COLO668 (cell line): ENCODE measurements around the gene CDIPT.
A peak's percentile ranks its signal among the peaks of the same experiment; 100 is the strongest.
"Not testable (repeated sequence)": the region's sequence is repeated elsewhere in the genome, so short reads cannot be mapped to it uniquely, and the experiment has no call there.

Experiments used
- DNase-seq: peaks from one replicate; lab custom pipeline; 2025; ENCODE audit not compliant: unreplicated experiment; lab: John Stamatoyannopoulos, UW

The CDIPT gene

DNA sequence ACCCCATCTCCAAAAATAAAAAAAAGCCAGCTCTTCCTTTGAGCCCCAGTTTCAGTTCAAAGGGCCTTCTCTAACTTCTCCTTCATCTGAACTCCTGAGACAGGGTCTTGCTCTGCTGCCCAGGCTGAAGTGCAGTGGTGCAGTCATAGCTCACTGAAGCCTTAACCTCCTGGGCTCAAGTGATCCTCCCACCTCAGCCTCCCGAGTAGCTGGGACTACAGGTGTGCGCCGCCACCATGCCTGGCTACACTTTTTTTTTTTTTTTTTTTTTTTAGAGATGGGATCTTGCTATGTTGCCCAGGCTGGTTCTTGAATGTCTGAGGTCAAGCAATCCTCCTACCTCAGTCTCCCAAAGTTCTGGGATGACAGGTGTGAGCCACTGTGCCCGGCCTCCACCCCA is 29.8 kb downstream of the CDIPT start:
- DNase-seq: not testable (repeated sequence)

DNA sequence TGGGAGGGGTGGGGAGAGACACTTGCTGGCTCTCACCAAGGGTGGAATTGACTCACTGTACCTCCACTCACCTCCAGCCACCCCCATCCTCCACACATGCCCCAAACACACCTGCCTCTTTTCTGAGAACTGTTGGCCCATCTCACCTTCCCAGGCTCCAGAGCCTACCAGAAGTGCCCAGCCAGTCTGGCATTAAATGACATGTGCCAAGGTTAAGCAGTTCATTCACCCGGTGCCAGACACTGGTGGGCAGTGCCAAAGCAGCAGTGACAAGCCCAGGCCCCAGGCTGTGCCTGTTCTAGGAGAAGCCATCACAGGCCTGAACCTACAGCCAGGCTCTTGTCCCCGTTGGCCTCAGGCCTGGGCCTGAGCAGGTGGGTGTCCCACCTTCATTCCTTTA is 31.5 kb downstream of the CDIPT start:
- no peak for DNase-seq

DNA sequence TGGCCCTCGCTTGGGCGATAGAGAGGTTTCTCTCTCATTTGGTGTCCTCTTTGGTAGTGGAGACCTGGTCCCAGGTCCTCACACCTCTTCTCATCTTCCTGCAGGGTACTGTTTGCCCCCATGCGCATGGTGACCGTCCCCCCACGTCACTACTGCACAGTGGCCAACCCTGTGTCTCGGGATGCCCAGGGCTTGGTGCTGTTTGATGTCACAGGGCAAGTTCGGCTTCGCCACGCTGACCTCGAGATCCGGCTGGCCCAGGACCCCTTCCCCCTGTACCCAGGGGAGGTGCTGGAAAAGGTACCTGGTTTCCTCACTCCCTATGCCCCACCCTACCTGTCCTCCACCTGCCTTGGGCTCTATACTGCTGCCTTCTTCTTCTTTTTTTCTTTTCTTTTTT is 32.3 kb downstream of the CDIPT start:
- no peak for DNase-seq

DNA sequence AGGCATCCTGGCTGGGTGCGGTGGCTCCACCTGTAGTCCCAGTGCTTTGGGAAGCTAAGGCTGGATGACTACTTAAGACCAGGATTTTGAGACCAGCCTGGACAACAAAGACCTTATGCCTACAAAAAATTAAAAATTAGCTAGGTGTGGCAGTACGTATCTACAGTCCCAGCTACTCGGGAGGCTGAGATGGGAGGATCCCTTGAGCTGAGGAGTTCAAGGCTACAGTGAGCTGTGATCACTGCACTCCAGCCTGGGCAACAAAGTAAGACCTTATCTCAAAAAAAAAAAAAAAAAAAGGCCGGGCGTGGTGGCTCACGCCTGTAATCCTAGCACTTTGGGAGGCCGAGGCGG is 36.7 kb downstream of the CDIPT start:
- DNase-seq: no peak

DNA sequence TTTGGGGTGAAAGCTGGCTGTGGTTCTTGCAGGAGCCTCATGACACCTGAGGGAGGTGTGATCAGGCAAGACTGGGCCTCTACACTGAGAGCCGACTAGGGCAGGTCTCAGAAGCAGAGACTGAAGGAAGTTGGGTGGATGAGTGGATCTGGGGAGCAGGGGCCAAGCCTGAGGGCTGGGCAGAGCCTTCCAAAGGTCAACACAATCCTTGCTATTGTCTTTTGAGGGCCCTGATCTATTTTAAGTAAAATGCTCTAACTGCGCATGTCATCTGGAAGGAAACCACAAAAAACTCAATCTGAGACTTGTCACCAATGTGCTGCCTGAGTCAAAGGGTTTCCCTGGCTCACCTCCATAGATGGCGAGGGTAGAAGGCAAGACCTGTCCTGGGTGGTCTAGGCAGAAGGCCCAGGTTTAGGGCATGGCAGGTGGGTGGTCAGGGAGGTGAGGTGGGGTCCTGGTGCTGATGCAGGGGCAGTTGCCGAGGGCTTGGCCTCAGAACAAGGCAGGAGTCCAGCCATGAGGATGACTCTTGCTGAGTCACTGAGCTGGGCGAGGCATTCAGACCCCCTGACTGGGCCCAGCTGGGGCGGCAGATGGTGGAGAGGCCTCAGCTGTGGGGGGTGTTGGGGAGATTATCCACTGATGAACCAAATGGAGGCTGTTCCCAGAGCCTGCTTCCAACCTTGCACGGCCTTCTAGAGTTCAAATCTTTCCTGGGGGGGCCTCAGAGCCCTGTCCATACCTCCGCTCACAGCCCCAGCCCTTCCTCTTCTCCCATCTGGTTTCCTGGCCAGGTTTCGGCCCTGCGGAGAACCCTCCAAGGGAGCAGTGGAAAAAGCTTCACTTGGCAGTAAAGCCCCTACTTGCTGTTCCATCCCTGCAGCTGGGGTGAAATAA is 37.6 kb downstream of the CDIPT start:
- DNase-seq: no peak

DNA sequence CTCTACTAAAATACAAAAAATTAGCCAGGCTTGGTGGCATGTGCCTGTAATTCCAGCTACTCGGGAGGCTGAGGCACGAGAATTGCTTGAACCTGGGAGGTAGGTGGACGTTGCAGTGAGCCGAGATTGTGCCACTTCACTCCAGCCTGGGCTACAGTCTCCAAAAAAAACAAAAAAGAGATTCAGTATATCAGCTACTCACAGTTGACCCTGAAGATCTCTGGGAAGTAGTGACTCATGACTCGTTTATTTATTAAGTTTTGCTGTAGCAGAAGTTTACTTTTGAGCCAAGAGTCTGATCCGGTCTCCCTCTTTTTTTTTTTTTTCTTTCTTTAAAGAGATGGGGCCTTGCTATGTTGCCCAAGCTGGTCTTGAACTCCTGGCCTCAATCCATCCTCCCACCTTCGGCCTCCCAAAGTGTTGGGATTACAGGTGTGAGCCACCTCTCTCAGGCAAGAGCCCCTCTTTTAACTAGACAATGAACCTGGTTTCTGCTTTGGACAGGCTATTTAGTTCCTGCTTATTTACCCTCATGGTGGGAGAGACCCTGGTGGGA is 38.4 kb downstream of the CDIPT start:
- no peak for DNase-seq

DNA sequence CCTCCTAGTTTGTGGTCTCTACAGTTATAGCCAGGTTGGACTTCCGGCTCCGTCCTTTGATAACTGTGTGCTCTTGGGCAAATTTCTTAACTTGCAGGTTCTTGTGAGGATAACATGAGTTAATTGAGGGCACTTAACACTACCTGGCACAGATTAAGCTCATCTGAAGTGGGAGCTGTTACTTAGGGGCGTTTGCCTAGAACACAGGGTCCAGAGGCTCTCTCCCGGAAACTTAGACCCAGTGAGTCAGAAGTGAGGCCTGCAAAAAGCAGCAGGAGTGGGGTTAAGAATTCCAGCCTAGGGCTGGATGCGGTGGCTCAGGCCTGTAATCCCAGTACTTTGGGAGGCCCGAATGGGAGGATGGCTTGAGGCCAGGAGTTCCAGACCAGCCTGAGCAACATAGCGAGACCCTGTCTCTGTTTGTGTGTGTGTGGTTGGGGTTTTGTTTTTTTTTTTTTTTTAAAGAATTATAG is 41.3 kb downstream of the CDIPT start:
- no peak for DNase-seq

DNA sequence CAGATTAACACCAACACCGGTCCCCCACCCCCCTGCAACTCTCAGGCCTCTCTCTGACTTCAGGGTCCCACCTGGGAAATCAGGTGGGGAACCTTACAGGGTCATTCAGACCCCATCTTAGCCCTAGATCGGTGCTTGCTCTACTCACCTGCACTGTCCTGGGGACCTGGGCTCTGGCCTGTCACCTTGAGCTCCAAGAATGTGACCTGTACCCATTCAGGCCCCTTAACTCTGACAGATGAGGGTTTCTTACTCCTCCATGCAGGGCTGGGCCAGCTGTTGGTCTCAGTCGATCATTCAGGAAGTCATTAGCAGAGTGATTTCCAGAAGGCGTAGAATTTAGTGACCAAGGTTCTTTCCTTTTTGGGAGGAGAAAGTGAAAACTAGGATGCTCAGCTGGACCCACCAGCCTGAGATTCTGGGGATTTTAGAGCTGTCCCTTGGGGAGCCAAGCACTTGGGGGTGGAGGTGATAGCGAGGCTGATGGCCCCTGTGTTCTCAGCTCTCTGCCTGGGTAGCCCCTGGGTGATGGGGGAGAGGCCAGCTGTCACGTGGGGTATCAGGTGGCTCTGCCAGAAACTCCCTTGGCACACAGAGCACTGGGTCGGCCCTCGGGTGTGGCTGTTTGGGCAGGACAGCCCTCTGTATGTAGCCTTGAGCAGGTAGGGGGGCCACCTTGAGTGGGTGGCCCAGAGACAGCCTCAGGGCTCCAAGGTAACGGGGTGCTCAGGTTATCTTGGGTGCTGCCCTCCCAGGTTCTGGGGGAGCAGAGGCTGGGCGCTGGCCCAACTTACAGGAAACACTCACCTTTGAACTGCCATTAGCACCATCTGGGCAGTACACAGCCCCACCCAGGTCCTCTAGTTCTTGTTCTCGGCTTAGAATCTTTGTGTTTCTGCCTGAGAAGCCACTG is 42.0 kb downstream of the CDIPT start:
- peak; percentile 44 for DNase-seq

DNA sequence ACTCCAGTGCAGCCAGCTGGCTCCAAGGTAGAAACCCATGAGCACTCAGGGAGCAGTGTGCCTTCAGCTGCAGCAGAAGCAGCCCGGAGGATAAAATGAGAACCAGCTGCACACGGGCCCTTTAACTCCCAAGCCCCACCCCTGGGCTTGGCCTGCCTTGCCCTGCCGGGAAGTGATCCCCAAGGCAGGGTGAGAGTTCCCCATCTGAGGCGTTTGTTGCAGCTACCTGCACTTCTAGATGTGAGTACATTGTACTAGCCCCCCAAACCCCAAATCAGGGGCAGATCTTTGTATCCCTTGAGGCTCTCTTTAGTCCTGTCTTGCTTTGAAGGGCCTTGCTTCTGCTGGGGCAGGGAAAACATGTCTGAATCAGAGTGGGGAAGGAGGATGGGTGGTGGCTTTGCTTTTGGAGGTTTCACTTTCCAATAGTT is 42.7 kb downstream of the CDIPT start, which contains the start of gene MVP:
MVP (plus strand) TSS at position 192 of the 431 bp plus-strand sequence. CDS start 10,088 bp downstream, outside the sequence.
- DNase-seq: peak; percentile 75

DNA sequence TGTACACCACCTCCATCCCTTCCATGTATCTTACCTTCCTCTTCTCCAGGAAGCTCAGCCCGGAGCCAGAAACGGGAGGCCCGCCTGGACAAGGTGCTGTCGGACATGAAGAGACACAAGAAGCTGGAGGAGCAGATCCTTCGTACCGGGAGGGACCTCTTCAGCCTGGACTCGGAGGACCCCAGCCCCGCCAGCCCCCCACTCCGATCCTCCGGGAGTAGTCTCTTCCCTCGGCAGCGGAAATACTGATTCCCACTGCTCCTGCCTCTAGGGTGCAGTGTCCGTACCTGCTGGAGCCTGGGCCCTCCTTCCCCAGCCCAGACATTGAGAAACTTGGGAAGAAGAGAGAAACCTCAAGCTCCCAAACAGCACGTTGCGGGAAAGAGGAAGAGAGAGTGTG is 43.5 kb downstream of the CDIPT start:
- peak; percentile 15 for DNase-seq

DNA sequence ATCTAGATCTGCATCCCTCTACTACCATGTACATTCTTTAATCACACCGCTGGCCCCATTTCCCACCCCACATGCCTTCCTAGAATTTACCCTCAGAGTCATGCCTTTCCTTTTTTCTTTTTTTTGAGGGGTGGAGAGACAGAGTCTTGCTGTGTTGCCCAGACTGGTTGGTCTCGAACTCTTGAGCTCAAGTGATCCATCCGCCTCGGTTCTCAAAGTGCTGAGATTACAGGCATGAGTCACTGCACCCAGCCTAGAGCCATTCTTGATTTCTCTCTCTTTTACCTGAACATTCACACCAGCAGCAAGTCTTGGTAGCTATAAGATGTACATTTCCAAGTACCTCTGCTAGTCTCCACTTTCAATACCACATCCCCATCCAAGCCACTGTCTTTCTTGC is 44.9 kb downstream of the CDIPT start:
- no peak for DNase-seq

DNA sequence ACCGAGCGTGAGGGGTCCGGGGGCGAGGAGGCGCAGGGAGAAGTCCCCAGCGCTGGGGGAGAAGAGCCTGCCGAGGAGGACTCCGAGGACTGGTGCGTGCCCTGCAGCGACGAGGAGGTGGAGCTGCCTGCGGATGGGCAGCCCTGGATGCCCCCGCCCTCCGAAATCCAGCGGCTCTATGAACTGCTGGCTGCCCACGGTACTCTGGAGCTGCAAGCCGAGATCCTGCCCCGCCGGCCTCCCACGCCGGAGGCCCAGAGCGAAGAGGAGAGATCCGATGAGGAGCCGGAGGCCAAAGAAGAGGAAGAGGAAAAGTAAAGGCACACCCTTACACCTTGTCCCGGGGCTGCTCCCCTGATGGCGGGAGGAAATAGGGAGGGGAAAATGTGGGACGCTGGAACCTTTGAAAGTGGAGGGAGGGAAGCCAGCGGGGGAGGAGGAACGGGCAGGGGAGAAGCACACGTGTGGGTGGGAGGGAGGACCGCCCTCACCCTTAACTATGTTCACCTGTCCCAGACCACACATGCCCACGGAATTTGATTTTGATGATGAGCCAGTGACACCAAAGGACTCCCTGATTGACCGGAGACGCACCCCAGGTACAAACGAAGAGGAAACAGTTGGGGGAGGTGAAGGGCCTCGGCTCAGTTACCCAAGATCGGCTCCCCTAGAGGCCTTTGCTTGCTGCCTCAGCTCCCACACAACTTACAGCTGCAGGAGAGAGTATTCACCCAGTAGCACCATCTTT is 46.2 kb downstream of the CDIPT start:
- peak; percentile 67 for DNase-seq

DNA sequence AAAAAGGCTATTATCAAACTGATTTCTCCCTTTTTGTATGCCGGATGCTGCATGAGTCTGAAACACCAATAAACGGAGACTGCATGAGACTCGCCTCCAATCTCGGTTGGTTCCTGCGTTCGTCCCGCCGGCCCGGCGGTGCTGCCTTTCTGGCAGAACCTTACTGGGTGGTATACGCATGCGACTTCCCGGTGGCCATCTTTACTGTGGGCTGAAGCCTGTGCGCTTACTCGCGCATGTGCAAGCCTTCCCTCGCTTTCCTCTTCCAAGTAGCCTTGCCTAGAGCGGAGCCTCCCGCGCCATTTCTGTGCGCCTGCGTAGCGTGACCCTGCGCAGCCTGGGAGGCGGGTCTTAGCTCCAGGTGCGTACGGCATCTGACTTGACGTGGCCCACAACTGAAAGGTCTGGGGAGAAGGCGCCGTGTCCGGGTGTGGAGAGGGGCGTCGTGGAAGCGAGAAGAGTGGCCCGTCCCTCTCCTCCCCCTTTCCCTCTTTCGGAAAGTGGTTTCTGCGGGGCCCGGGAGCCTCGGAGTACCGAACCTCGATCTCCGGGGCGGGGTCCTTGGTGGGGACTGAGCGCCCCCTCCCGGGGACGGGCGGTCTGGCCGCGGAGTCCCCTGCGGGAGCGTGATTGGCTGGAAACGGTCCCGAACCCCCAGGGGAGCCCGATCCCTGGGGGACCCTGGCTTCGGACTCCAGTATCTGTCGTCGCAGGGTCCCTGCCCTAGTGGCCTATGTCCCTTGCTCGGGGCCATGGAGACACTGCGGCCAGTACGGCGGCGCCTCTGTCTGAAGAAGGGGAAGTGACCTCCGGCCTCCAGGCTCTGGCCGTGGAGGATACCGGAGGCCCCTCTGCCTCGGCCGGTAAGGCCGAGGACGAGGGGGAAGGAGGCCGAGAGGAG is 47.0 kb downstream of the CDIPT start, which contains the start of gene PAGR1:
PAGR1 (plus strand) TSS at position 360 of the 901 bp plus-strand sequence; CDS start at position 734, 374 bp downstream.
- peak; percentile 98 for DNase-seq

DNA sequence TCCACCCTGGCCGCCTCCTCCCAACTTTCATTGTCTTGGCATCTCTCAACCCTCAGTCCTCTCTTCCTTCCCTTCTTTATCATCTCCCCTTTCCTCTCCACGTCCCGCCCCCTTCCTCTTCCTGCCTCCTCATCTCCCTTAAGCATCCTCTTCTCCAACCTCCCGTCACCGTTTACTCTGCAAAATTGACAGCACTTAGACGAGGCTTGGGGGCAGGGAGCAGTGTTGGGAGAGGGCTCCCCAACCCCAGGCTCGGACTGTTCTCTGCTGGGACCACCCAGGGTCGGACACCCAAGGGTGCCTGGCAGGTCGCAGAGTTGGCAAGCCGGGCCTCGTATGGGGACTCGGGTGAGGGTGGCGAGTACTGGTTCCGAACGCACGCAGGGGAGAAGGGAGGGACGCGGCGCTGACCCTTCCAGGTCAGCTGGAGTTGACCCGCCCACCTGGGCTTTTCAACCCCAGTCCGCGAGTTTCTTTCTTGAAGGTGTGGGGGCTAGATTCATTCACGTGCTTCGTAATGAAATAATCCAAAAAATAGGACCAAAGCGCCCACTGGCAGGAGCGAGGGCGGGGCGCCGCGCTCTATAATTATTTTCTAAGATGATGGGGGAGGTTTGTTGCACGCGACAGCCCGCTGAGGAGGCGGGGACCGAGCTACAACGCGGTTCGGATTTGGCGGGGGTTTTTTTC is 47.8 kb downstream of the CDIPT start:
- peak; percentile 54 for DNase-seq

DNA sequence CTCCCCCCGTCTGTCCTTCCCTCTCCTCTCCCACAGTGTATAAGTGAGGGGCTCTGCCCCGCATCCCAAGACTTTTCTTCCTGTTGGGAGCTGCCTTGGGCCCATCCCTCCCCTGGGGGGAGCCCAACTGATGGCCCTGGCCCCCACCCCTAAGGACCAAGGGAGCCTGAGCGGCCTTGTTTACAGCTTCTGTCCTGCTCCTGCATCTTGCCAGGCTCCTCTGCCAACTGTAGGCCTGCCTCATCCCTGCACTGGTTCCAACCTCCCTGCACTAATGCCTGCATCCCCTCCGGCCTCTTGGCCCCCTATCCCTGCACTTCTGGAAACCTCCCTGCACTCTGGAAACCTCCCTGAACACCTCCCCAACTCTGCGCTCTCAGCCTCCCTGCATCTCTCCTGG is 48.4 kb downstream of the CDIPT start:
- DNase-seq: no peak

DNA sequence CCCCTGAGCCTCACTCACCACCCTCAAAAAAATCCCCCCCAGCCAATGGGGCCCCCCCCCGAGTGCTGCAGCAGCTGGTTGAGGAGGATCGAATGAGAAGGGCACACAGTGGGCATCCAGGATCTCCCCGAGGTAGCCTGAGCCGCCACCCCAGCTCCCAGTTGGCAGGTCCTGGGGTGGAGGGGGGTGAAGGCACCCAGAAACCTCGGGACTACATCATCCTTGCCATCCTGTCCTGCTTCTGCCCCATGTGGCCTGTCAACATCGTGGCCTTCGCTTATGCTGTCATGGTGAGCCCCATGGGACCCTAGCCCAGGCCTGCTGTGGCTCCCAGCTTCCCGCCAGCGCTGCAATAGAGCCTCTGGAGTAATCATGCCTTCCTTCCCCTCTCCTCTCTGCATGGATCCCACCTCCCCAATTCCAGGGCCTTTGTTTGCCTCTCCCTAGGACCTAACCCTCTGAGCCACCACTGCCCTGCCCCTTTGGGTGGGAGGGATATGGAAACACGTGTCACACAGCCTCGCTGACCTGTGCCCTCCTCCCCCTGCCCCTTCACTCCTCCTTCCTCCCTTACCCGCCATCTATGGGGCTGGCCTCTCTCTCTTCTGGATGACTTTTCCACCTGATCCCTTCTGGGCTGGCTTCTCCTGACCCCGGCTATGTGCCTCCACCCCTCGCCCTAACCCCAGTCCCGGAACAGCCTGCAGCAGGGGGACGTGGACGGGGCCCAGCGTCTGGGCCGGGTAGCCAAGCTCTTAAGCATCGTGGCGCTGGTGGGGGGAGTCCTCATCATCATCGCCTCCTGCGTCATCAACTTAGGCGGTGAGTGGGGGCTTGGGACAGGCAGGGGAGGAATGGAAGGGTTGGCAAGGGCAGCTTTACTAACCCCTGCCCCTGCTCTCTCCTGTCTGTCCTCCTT is 49.1 kb downstream of the CDIPT start:
- DNase-seq: no peak

DNA sequence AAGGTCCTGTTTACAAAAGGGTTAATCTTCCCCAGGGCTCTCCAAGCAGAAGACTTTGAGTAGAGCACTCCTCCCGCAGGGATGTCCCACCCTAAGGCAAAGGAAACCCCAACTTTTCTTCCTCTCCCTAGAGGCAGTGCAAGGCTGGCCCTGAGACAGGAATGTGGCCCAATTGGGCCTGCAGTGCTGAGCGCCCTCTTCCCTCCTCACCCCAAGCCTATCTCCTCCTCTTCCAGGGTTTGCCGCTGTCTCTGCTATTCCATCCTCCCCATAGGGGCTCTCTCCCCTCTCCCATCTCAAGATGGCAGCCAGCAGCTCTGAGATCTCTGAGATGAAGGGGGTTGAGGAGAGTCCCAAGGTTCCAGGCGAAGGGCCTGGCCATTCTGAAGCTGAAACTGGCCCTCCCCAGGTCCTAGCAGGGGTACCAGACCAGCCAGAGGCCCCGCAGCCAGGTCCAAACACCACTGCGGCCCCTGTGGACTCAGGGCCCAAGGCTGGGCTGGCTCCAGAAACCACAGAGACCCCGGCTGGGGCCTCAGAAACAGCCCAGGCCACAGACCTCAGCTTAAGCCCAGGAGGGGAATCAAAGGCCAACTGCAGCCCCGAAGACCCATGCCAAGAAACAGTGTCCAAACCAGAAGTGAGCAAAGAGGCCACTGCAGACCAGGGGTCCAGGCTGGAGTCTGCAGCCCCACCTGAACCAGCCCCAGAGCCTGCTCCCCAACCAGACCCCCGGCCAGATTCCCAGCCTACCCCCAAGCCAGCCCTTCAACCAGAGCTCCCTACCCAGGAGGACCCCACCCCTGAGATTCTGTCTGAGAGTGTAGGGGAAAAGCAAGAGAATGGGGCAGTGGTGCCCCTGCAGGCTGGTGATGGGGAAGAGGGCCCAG is 50.0 kb downstream of the CDIPT start:
- no peak for DNase-seq
